KMS-11 (cell line): ENCODE measurements around the gene SULT1C4.

Source experiments
- H2AFZ ChIP-seq: fragments of 200-600 bp; sonication (generic); 2 replicates; pipeline ENCODE4 v1.6.1; 2016; ENCODE audit warnings: antibody characterized with exemption, mixed run types, low read depth
- H3K27ac ChIP-seq: fragments of 200-600 bp; sonication (generic); 2 replicates; pipeline ENCODE4 v1.6.1; 2016; ENCODE audit warnings: mild to moderate bottlenecking, mixed run types
- H3K27me3 ChIP-seq: fragments of 200-600 bp; sonication (generic); 2 replicates; pipeline ENCODE4 v1.6.1; 2017; ENCODE audit warnings: mild to moderate bottlenecking, low read depth, mixed run types, moderate library complexity; ENCODE audit not compliant: insufficient read depth
- H3K36me3 ChIP-seq: fragments of 200-600 bp; sonication (generic); 2 replicates; pipeline ENCODE4 v1.6.1; 2017; ENCODE audit warnings: mild to moderate bottlenecking, mixed run types; ENCODE audit not compliant: insufficient read depth
- H3K4me1 ChIP-seq: fragments of 200-600 bp; sonication (generic); 2 replicates; pipeline ENCODE4 v1.6.1; 2016; ENCODE audit warnings: mild to moderate bottlenecking, low read depth, mixed run types; ENCODE audit not compliant: poor library complexity, severe bottlenecking
- H3K4me2 ChIP-seq: fragments of 200-600 bp; sonication (generic); 2 replicates; pipeline ENCODE4 v1.7.0; 2016; ENCODE audit warnings: mild to moderate bottlenecking, mixed run types
- H3K4me3 ChIP-seq: fragments of 200-600 bp; sonication (generic); IDR thresholded peaks from 2 replicates; pipeline ENCODE4 v1.6.1; 2017; ENCODE audit warnings: low read depth, low read length, mixed read lengths; ENCODE audit not compliant: insufficient read depth
- H3K79me2 ChIP-seq: fragments of 200-600 bp; sonication (generic); 2 replicates; pipeline ENCODE4 v1.6.1; 2016; ENCODE audit warnings: low read depth, mixed run types; ENCODE audit not compliant: insufficient read depth
- H3K9ac ChIP-seq: fragments of 200-600 bp; sonication (generic); 2 replicates; pipeline ENCODE4 v1.6.1; 2016; ENCODE audit warnings: mild to moderate bottlenecking, mixed run types
- H4K20me1 ChIP-seq: fragments of 200-600 bp; sonication (generic); 2 replicates; pipeline ENCODE4 v1.6.1; 2016; ENCODE audit warnings: mild to moderate bottlenecking, mixed run types; ENCODE audit not compliant: insufficient read depth
- TF ChIP-seq, protein P1 (sequence below): fragments of 200-600 bp; sonication (generic); conservative IDR thresholded peaks from 2 replicates; pipeline ENCODE4 v1.6.1; 2017; ENCODE audit warnings: low read depth, mild to moderate bottlenecking, antibody characterized with exemption, low read length, moderate library complexity, mixed read lengths

Gene SULT1C4

DNA sequence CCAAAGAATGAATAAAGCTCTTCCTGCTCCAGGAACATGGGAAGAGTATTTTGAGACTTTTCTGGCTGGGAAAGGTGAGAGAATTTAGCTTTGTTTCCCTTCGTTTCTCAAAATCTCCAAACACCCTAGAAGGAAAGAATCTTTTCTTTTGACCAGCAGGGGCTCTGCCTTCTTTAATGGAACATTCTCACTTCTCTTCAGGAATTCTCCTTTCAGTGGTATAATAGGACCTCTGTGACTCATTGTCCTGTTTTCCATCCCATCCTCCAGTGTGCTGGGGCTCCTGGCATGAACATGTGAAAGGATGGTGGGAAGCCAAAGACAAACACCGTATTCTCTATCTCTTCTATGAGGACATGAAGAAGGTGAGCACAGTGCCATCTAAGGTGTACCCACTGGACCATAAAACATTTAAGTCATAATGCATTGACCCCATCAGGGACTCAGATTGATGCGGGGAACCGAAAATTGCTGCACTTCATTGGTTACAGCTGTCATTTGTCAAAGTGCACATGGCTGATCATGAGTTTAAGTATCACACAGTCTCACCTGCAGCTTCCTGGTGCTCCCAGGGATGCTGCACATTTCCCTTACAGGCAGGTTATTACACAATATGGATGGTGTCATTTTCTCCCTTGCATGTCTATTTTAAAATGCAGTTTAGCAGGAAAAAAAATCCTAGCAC is 5.5 kb downstream of the SULT1C4 start:
- Histone ChIP-seq H3K4me2 (no peak overlapping the region), H3K27ac (no peak overlapping the region), H2AFZ (no peak overlapping the region), H3K4me3 (no peak overlapping the region), H3K27me3 (no peaks in the 10 kb centered on the region), H3K4me1 (no peaks in the 10 kb centered on the region), H3K36me3 (no peaks in the 10 kb centered on the region), H3K9ac (no peak overlapping the region), H3K79me2 (no peaks in the 10 kb centered on the region), H4K20me1 (no peaks in the 10 kb centered on the region)
- TF ChIP-seq, protein P1, sequence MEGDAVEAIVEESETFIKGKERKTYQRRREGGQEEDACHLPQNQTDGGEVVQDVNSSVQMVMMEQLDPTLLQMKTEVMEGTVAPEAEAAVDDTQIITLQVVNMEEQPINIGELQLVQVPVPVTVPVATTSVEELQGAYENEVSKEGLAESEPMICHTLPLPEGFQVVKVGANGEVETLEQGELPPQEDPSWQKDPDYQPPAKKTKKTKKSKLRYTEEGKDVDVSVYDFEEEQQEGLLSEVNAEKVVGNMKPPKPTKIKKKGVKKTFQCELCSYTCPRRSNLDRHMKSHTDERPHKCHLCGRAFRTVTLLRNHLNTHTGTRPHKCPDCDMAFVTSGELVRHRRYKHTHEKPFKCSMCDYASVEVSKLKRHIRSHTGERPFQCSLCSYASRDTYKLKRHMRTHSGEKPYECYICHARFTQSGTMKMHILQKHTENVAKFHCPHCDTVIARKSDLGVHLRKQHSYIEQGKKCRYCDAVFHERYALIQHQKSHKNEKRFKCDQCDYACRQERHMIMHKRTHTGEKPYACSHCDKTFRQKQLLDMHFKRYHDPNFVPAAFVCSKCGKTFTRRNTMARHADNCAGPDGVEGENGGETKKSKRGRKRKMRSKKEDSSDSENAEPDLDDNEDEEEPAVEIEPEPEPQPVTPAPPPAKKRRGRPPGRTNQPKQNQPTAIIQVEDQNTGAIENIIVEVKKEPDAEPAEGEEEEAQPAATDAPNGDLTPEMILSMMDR, result no peak

DNA sequence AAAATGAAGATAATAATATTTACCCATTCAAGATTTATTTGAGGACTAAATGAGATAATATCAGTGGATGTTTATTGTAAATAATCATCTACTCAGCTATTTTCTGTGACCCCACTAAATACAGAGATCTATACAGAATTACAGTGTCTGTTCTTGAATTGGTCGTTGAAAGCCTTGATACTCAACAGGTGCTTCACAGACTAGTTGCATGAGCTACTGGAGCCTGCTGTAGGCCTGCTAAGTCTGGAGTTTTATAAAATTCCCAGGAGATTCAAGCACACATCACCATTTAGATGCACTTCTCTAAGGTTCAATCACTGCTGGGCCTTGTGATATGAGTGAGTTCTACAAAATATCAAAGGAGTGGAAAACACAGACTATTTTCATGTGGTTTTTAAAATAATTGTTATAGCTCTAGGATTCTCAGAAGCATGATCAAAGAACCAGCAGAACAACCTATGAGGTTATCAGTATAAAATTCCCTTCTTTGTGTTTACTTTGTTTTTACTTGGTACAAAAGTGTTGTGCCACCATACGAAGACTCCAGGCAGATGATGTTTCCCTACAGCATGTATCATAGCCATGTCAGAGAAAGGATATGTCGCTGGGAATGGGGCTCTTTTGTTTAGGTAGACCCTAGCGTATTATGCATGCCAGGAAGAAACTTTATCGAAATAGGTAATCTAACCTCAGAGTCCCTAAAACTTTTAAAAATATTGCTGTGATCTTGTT is 7.1 kb downstream of the SULT1C4 start:
- Histone ChIP-seq H3K4me1 (no peaks in the 10 kb centered on the region), H3K4me2 (no peak overlapping the region), H3K27ac (no peak overlapping the region), H3K79me2 (no peaks in the 10 kb centered on the region), H3K36me3 (no peaks in the 10 kb centered on the region), H3K9ac (no peak overlapping the region), H3K27me3 (no peaks in the 10 kb centered on the region), H2AFZ (no peak overlapping the region), H3K4me3 (no peak overlapping the region), H4K20me1 (no peaks in the 10 kb centered on the region)
- TF ChIP-seq, protein P1, result no peak

DNA sequence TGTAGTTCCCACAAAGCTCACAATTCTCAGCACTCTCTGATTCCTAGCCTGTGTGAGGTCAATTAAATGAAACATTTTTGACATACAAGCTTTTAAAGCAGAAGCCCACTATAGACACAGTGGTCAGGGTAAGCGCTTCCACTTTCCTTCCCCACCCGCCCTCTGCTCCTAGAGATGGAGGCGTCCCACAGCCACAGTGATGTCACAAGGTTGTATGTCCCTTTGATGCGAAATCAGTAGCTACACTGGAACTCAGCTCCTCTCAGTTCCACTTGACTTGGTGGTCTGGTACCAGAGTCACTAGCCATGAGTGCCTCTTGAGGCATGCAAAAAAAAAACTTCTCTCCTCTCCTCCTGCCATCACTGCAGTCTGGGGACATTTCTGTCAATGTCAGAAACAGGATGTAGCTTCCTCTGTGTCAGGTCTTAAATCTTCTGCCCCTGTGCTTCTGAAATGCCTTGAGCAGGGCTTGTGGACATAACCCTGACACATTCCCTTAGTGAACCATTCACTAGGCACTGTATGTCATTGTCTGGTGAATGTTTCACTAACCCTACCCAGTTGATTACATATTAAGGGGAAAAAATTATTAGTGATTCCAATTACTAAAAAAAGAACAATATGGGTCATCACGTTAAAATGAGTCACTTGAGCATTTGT is 7.8 kb downstream of the SULT1C4 start:
- Histone ChIP-seq H3K9ac (no peak overlapping the region), H3K4me1 (no peaks in the 10 kb centered on the region), H3K4me2 (no peak overlapping the region), H3K27me3 (no peaks in the 10 kb centered on the region), H2AFZ (no peak overlapping the region), H4K20me1 (no peaks in the 10 kb centered on the region), H3K4me3 (no peak overlapping the region), H3K79me2 (no peaks in the 10 kb centered on the region), H3K27ac (no peak overlapping the region), H3K36me3 (no peaks in the 10 kb centered on the region)
- TF ChIP-seq, protein P1, result no peak

DNA sequence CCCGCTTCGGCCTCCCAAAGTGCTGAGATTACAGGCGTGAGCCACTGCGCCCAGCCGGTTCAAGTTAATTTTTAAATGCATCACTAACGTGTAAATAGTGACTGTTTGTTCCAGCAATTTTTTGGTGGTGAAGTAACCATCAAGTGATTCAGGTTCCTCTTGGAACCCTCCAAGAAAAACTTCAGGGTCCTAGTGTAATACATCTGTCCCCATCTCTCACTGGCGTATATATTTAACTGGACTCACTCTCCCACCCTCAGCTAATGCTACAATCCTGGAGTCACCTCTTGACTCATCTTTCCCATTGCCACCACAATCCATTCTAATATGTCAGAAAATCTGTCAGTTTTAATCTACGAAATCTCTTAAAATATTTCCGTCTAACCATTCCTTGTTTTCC is 10.3 kb downstream of the SULT1C4 start:
- Histone ChIP-seq H3K36me3 (no peaks in the 10 kb centered on the region), H3K4me1 (no peaks in the 10 kb centered on the region), H3K4me3 (no peak overlapping the region)

More for the DNA sequence above, 10.3 kb downstream of the SULT1C4 start:
- TF ChIP-seq, protein P1, result no peak
- Histone ChIP-seq H3K79me2 (no peaks in the 10 kb centered on the region), H4K20me1 (no peaks in the 10 kb centered on the region), H2AFZ (no peak overlapping the region), H3K27ac (no peak overlapping the region), H3K9ac (no peak overlapping the region), H3K27me3 (no peaks in the 10 kb centered on the region), H3K4me2 (no peak overlapping the region)
